CD4-positive, alpha-beta T cell treated with Interleukin-6 for 4 hours (primary cell): Measurements from ENCODE around the gene MPP4.

ENCODE experiments used
- DNase-seq: peaks from one replicate; pipeline ENCODE4 v3.0.0-alpha.2; 2020; ENCODE audit warnings: mixed read lengths

Gene MPP4

DNA sequence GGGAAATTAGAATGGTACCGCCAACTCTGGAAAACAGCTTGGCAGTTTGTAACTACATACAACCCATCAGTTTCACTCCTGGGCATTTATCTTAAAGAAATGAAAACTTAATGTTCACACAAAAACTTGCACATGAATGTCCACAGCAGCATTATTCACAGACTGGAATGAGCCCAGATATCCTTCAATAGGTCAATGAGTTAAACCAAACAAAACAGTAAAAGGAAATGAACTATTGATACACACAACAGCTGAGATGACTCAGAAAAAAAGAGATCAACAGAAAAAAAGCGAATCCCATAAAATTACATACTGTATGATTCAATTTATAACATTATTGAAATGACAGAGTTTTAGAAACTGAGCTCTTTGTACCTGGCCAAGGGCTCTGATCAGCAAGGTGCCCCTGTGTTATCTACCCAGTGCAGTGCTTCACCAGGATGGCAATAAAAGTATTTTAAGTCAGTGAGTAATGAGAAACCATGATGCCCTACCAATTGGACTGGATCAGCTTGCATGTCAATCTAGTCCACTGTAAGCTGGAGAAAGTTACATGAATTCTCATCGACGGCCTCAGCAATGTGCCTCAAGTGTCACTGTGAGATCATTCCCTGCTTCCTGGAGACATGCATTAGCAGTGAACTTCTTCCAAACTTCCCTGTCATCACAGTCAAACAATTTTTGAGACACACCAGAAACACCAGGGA is 77.0 kb downstream of the MPP4 start:
- no peak for DNase-seq

DNA sequence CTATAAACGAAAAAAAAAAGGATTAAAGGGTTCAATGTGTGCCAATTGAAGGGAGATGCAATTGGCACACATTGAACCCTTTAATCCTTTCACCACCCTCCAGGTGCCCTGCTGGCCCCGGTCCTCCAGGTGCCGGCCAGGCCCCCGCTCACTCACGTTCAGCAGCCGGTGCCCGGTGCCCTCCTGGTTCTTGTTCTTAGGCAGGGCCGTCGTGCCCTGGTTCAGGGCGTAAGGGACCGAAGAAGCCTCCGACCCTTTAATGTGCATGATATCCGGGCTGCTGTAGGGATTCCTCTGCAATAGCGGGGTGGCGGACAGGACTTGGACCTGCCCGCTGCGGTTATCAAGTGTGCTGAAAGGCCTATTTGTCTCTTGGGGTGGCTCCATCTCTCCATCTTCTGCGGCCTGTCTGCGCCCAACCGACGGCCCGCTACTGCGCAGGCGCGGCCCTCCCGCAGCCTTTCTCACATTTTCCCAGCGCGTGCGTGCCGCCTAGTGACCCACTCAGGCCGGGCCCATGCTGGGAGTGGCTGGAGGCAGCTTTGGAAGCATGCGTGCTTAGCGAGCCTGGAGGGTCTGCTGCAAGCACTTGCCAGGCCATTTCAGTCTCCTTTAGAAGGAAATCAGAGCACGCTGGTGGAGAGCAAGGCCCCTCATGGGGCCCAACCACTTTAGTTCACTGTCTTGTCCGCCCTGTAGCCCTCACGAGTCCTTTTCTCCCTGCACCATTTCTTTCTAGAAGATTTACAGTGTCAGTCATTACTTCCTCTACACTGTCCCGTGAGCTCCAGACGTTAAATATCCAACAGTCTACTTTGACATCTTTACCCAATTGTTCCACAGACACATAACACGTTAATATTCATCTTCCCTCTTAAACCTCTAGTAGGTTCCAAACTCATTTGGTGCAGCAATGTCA is 79.4 kb downstream of the MPP4 start:
- no peak for DNase-seq

DNA sequence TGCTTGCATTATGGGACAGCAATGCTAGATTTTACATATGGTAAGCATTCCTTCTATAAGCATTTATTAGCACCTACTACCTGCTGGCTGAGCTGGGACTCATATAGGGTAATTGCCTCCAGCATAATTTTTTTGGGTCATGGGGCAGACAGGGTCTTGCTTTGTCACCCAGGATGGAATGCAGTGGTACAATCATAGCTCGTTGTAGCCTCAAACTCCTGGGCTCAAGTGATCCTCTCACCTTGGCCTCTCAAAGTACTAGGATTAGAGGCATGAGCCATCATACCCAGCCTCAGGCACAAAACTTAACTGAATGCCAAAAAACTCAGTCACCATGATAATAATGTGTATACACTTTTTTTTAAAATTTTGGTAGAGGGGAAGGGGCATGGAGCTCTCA is 90.4 kb downstream of the MPP4 start:
- DNase-seq: no peak

DNA sequence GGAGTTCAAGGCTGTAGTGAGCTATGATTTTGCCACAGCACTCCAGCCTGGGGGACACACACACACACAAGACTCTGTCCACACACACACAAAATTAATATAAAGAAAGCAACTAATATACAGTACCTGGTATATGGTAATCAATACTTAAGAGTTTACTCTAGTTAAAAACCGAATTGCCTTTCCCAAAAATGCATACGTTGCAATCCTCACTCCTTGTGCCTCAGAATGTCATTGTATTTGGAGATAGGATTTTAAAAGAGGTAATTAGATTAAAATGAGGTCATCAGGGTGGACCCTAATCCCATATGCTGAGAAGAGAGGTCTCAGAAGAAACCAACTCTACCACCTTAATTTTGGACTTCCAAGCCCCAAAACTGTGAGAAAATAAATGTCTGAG is 90.9 kb downstream of the MPP4 start:
- DNase-seq: no peak

DNA sequence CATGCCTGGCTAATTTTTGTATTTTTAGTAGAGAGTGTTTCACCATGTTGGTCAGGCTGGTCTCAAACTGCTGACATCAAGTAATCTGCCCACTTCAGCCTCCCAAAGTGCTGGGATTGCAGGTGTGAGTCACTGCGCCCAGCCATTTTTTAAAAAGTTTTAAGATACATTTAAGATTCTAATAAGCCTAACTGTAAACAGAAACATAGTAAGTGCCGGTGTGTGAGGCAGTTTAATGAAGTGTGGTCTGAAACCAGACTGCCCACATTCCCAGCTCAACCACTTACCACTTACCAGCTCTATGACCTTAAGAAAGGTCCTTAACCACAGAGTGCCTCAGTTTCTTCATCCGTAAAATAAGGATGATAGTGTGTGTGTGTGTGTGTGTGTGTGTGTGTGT is 97.5 kb downstream of the MPP4 start:
- DNase-seq: no peak

- no peak for DNase-seq
Measured at GRCh38 chr2:201597397-201597796, 101.0 kb downstream of the MPP4 start.
